Raji (cell line): ENCODE results near the gene CUBN.

ENCODE experiments used
- POLR2A ChIP-seq: IDR thresholded peaks from 2 replicates; pipeline ENCODE4 v1.6.1; 2011; ENCODE audit warnings: low read depth, low read length, control low read depth; ENCODE audit not compliant: insufficient read depth

Gene CUBN

DNA sequence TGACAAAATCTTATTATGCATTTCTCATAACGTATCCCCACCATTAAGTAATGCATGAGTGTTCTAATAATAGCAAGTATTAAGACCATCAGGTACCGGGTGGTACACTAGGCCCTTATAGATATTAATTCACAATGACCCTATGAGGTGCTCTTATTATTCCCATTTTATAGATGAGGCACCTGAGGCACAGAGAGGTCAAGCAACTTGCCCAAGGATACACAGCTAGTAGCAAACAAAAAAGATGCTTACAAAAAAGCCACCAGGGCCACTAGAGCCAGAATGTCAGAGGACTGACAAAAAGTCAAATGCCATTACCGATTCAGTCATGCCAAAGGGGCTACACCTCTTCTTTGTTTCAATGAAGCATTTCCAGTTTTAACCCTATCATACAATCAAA lies 318.3 kb downstream of the CUBN start:
- no peak for TF ChIP-seq POLR2A

DNA sequence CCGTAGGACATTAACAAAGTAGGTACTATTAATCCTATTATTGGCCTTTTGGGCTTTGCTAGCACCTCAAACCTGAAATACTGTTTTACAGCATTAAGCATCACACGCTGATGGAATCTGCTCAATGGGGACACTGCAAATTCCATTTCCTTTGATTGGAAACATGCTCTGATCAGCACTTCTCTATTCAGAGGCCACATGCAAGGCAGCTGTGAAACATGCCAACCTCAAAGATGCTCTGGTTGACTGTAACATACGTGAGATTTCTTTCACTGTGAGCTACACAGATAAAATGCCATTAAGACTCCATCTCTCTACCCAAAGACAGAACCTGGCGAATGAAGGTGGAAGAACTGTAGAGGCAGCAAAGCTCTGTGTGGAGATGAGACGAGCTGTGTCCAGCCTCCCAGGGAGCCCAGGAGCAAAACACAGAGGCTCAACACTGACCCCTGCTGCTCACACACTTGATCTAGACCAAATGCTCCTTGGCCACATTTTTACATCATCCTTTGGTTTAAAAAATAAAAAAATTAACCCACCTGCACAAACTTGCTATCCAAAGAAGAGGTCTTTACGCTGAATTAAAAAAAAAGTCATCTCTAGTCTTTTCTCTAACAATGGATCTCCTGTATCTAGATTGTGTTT lies 320.4 kb downstream of the CUBN start:
- TF ChIP-seq POLR2A = no peak

- no peak for TF ChIP-seq POLR2A
Observed at GRCh38 chr10:16804123-16804522, 325.5 kb downstream of the CUBN start.

DNA sequence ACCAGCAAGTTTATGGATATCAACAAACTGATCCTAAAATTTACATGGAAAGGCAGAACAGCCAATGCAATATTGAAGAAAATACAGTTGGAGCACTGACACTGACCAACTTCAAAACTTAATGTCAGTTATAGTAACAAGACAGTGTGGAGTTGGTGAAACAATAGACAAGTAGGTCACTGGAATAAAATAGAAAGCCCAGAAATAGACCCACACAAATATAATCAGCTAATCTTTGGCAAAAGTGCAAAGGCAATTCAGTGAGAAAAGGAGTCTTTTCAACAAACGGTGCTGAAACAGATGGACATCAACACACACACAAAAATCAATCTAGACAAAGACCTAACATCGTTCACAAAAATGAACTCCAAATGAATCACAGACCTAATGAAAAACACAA lies 326.1 kb downstream of the CUBN start:
- TF ChIP-seq POLR2A = no peak

GRCh38 chr10:16799621-16800020 lies 330.0 kb downstream of the CUBN start:
- no peak for TF ChIP-seq POLR2A

GRCh38 chr10:16798571-16798970 lies 331.0 kb downstream of the CUBN start:
- TF ChIP-seq POLR2A = no peak

- no peak for TF ChIP-seq POLR2A
Observed at GRCh38 chr10:16795410-16796073, 334.1 kb downstream of the CUBN start.

DNA sequence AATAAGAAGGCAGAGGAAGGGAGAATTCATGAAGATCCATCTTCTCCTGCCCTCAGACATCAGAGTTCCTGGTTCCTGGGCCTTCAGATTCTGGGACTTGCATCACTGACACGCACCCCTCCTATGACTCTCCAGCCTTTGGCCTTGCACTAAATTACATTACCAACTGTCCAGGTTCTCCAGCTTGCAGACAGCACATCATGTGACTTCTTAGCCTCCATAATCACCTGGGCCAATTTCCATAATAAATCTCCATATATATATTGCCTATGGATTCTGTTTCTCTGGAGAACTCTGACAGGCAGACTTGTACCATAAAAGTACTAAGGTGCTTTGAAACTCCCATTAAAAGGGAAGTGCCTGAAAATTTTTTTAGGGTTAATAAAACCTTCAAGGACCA lies 335.6 kb downstream of the CUBN start:
- no peak for TF ChIP-seq POLR2A

GRCh38 chr10:16792675-16793074 lies 336.9 kb downstream of the CUBN start:
- no peak for TF ChIP-seq POLR2A

GRCh38 chr10:16789765-16790164 lies 339.8 kb downstream of the CUBN start:
- TF ChIP-seq POLR2A = no peak

- no peak for TF ChIP-seq POLR2A
Observed at GRCh38 chr10:16789261-16789660, 340.4 kb downstream of the CUBN start.

DNA sequence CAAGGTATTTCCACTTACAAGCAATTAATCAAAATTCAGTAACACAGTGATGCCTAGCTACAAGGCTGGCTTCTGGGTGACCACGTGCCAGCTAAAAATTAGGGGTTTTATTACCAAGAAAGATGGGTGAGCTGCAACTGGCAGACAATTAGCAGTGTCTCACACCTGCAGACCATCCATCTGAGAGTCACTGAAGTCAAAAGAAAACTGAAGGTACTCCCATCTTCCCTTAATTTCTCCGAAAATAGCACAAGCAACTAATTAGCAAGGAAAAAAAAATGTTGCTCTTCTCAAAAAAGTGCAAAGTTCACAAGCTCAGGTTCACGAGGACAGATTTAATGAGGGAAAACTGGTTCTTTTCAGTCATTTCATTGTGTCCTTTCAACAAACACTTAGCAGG lies 340.8 kb downstream of the CUBN start:
- TF ChIP-seq POLR2A = no peak

DNA sequence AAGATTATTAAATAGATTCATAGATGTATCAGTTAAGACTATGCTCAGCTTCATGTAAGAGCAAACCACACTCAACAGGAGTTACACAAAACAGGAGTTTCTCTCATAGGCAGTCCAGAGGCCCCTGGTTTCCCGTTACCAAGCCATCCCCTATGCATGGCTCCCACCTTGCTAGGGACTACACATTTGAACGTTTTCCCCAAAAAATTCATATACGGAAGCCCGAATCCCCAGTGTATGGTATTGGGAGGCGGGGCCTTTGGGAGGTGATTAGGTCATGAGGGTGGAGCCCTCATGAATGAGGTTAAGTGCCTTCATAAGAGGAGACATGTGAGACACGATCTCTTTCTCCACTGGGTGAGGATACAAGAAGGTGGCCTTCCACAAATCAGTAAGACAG lies 341.5 kb downstream of the CUBN start:
- no peak for TF ChIP-seq POLR2A

- TF ChIP-seq POLR2A = no peak
Observed at GRCh38 chr10:16787361-16787791, 342.2 kb downstream of the CUBN start.

GRCh38 chr10:16780338-16780880 lies 349.2 kb downstream of the CUBN start:
- no peak for TF ChIP-seq POLR2A

DNA sequence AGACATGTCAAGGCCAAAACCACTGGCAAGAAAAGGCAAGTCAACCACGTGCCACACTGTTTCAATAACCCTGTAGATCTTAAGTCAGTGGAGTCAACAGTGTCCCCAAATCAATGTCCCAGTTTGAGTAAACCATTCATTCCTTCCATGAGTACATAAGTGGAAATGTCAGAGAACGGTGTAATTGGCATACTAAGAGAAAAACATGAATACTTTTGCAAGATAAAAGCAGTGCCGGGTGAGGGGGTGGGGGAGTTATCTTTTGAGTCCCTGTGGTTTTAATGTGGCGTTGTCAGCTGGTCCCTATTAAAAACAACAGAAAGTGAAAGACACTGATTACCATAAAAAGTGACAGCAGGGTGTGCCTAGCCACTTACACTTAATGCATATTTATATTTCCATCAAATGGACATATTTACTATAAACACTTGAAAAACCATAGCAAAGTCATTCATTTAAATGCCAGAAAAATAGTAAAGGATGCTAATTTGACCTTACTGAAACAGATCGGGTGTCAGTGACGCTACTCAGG lies 350.2 kb downstream of the CUBN start:
- no peak for TF ChIP-seq POLR2A
